CD4-positive, CD25-positive, alpha-beta regulatory T cell (primary cell): ENCODE data around the gene ZFP69. TPM values are rescaled to one million over a fixed set of nuclear protein-coding genes. Genes with fewer than 3 reads are reported as not detected.
"Not testable (repeated sequence)": the region's sequence is repeated elsewhere in the genome, so short reads cannot be mapped to it uniquely, and the experiment has no call there.

Experiments used
- ATAC-seq, 2 donors: fragments of 150-1000 bp; cut with Tn5 transposase; one replicate each; pipeline ENCODE4 v1.10.0; 2021; ENCODE audit warnings: low read depth in 2 of 2, moderate number of reproducible peaks in 2 of 2, moderate library complexity in 1 of 2
- DNase-seq, 3 donors: peaks; one replicate each; pipeline versions ENCODE4 v3.0.0 to v3.0.0-alpha.2; 2012 to 2022; ENCODE audit warnings: mixed read lengths in 1 of 3
- H3K27ac ChIP-seq: one replicate; pipeline ENCODE4 v1.7.0; 2013; ENCODE audit warnings: mild to moderate bottlenecking, low read length; ENCODE audit not compliant: insufficient read depth, poor library complexity, severe bottlenecking
- H3K27me3 ChIP-seq: one replicate; pipeline ENCODE4 v1.7.0; 2013; ENCODE audit warnings: low read length; ENCODE audit not compliant: control insufficient read depth, insufficient read depth
- H3K36me3 ChIP-seq: one replicate; pipeline ENCODE4 v1.7.0; 2013; ENCODE audit warnings: mild to moderate bottlenecking, low read length, moderate library complexity; ENCODE audit not compliant: control insufficient read depth, insufficient read depth
- H3K4me1 ChIP-seq: 2 replicates; pipeline ENCODE4 v1.7.0; 2013; ENCODE audit warnings: mild to moderate bottlenecking, low read length; ENCODE audit not compliant: insufficient read depth, control insufficient read depth, poor library complexity, severe bottlenecking
- H3K4me3 ChIP-seq: one replicate; pipeline ENCODE4 v1.7.0; 2013; ENCODE audit warnings: low read depth, mild to moderate bottlenecking, low read length, moderate library complexity
- H3K9me3 ChIP-seq, 2 experiments: 1 replicate in 1 of 2; 2 replicates in 1 of 2; pipeline ENCODE4 v1.7.0; 2013; ENCODE audit warnings: low read length in 2 of 2, mild to moderate bottlenecking in 1 of 2, moderate library complexity in 1 of 2; ENCODE audit not compliant: control insufficient read depth in 2 of 2
- H3K27ac Mint-ChIP-seq, 3 donors: one replicate each; pipeline ENCODE4 v1.8.0; 2020 to 2022; ENCODE audit warnings: mild to moderate bottlenecking in 3 of 3, mixed read lengths in 3 of 3, moderate library complexity in 2 of 3
- H3K27me3 Mint-ChIP-seq: one replicate; pipeline ENCODE4 v1.8.0; 2022; ENCODE audit warnings: mild to moderate bottlenecking, mixed read lengths
- H3K36me3 Mint-ChIP-seq: one replicate; pipeline ENCODE4 v1.8.0; 2020; ENCODE audit warnings: mixed read lengths
- H3K4me1 Mint-ChIP-seq, 4 donors: one replicate each; pipeline ENCODE4 v1.8.0; 2020 to 2022; ENCODE audit warnings: mixed read lengths in 4 of 4, mild to moderate bottlenecking in 1 of 4
- H3K4me3 Mint-ChIP-seq, 4 donors: one replicate each; pipeline ENCODE4 v1.8.0; 2020 to 2022; ENCODE audit warnings: mild to moderate bottlenecking in 4 of 4, mixed read lengths in 4 of 4, moderate library complexity in 3 of 4
- H3K9me3 Mint-ChIP-seq, 7 donors: one replicate each; pipeline ENCODE4 v1.8.0; 2020 to 2022; ENCODE audit warnings: mixed read lengths in 7 of 7, mild to moderate bottlenecking in 3 of 7, moderate library complexity in 2 of 7
- polyA plus RNA-seq, 4 donors: library from polyadenylated mRNA; unstranded; fragments of 300-500 nt; fragmentation: Illumina TruSeq; gene quantifications; one replicate each; pipeline ENCODE4 v1.2.3, GENCODE V29; 2021
- total RNA-seq: library from RNA; stranded (reverse); gene quantifications from one replicate; pipeline ENCODE4 v1.2.3, GENCODE V29; 2022

The ZFP69 gene
- total and polyA plus RNA-seq, 5 donors from 2014 or later, result 3.3 to 6.9 (median 3.8) TPM

DNA sequence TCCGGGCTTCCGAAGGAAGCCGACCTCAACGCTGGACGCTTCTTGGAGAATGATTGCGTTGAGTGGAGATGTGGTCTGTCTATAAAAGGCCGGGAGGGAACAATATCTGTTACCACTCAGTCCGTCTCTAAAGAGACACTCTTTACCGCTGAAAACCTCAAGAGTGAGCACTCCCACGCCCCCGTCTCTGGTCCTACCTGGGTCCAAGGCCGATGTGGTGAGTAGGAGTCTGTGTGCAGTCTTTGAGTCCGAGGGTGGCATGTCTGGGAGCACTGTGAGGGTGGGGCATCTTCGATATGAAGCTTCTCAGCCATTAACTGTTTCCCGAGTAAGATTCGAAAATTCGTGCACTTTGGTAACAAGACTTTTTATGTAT, 576 bp downstream of the ZFP69 start:
- peak overlapping the region; percentile 57 for H3K27ac ChIP-seq
- Mint-ChIP-seq H3K4me1 (peaks cover 18 to 35% (median 26%) of the 10 kb centered on the region in 4 donors), H3K4me3 (peak overlapping the region; percentile 88 to 96 (median 92)), H3K9me3 (peaks cover 8 to 34% (median 28%) of the 10 kb centered on the region in 7 donors), H3K36me3 (peaks cover 32% of the 10 kb centered on the region), H3K27me3 (no peaks in the 10 kb centered on the region), H3K27ac (peak overlapping the region; percentile 73 to 95 (median 82))
- ATAC-seq (no peak), DNase-seq (peak in 1 of 3 donors; percentile 40)
- peaks cover 10% of the 10 kb centered on the region for H3K4me1 ChIP-seq
- H3K9me3 ChIP-seq, result peaks cover 31 to 37% of the 10 kb centered on the region in 2 experiments
- H3K4me3 ChIP-seq, result peak overlapping the region; percentile 85
- no peaks in the 10 kb centered on the region for H3K27me3 ChIP-seq
- H3K36me3 ChIP-seq, result peaks cover 11% of the 10 kb centered on the region

DNA sequence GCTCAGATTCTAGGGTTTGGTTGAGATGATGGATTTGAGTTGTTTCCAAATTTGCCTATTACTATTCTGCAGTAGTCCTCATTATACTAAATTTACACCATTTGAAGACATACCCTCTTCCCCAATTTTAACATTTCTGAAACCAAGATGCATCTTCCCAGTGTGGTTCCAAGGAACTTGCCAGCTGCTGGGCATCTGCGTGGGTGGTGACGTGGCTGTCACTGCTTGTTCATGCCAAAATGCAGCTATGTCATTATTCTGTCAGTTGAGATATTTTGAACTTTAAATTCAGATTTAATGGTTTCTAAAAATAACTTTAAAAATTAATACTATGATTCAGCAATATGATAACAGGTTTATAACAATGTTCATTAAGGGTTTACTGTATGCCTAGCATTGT, 1.2 kb downstream of the ZFP69 start:
- peak overlapping the region; percentile 88 to 96 (median 92) for H3K4me3 Mint-ChIP-seq

DNA sequence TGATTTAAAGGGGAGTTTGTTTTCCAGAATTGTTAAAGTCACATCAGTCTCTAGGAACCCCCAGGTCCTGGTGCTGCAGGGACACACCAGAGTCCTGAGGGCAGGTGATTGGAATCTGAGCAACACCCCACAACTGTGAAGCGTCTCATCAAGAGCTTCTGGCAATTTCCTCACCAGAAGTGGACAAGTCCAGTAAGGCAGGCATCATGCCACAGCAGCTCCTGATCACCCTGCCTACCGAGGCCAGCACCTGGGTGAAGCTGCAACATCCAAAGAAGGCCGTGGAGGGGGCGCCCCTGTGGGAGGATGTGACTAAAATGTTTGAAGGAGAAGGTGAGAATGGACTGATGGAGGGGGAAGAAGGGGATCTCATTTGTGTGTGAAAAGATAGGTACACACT, 2.1 kb downstream of the ZFP69 start:
- ATAC-seq (no peak), DNase-seq (no peak)
- H3K9me3 ChIP-seq, result peaks cover 23 to 34% of the 10 kb centered on the region in 2 experiments
- Mint-ChIP-seq H3K9me3 (peaks cover 5 to 30% (median 22%) of the 10 kb centered on the region in 7 donors), H3K4me1 (peaks cover 18 to 35% (median 26%) of the 10 kb centered on the region in 4 donors), H3K27ac (peak overlapping the region in 2 of 3 donors; percentile 48 to 94), H3K36me3 (peaks cover 44% of the 10 kb centered on the region), H3K4me3 (peak overlapping the region; percentile 26 to 92 (median 70)), H3K27me3 (no peaks in the 10 kb centered on the region)
- H3K36me3 ChIP-seq, result peaks cover 22% of the 10 kb centered on the region
- H3K27ac ChIP-seq, result no peak overlapping the region
- H3K4me1 ChIP-seq, result peaks cover 10% of the 10 kb centered on the region
- no peaks in the 10 kb centered on the region for H3K27me3 ChIP-seq
- H3K4me3 ChIP-seq, result no peak overlapping the region

More for the DNA sequence above, 1.2 kb downstream of the ZFP69 start:
- no peak for DNase-seq
- Mint-ChIP-seq H3K9me3 (peaks cover 8 to 31% (median 25%) of the 10 kb centered on the region in 7 donors), H3K36me3 (peaks cover 38% of the 10 kb centered on the region), H3K27ac (peak overlapping the region in 2 of 3 donors; percentile 82 to 95), H3K27me3 (no peaks in the 10 kb centered on the region), H3K4me1 (peaks cover 18 to 35% (median 26%) of the 10 kb centered on the region in 4 donors)
- H3K4me3 ChIP-seq, result peak overlapping the region; percentile 85
- no peak overlapping the region for H3K27ac ChIP-seq
- no peaks in the 10 kb centered on the region for H3K27me3 ChIP-seq
- H3K4me1 ChIP-seq, result peaks cover 10% of the 10 kb centered on the region
- H3K9me3 ChIP-seq, result peaks cover 29 to 34% of the 10 kb centered on the region in 2 experiments
- ATAC-seq, result no peak
- peaks cover 17% of the 10 kb centered on the region for H3K36me3 ChIP-seq

DNA sequence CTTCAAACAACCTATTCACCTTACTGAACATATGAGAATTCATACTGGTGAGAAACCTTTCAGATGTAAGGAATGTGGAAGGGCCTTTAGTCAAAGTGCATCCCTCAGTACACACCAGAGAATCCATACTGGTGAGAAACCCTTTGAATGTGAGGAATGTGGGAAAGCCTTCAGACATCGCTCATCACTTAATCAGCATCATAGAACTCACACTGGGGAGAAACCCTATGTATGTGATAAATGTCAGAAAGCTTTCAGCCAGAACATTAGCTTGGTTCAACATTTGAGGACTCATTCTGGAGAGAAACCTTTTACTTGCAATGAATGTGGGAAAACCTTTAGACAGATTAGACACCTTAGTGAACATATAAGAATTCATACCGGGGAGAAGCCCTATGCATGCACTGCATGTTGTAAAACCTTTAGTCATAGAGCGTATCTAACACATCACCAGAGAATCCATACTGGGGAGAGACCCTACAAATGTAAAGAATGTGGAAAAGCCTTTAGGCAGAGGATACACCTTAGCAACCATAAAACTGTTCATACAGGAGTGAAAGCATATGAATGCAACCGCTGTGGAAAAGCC, 18.3 kb downstream of the ZFP69 start:
- peaks cover 56% of the 10 kb centered on the region for H3K36me3 ChIP-seq
- Mint-ChIP-seq H3K4me3 (no peak overlapping the region), H3K4me1 (no peaks in the 10 kb centered on the region), H3K27ac (no peak overlapping the region), H3K27me3 (no peaks in the 10 kb centered on the region), H3K36me3 (peaks cover 60% of the 10 kb centered on the region), H3K9me3 (peaks cover 4 to 72% (median 45%) of the 10 kb centered on the region in 7 donors)
- ATAC-seq (no peak), DNase-seq (no peak)
- peaks cover 62 to 80% of the 10 kb centered on the region in 2 experiments for H3K9me3 ChIP-seq
- H3K27me3 ChIP-seq, result no peaks in the 10 kb centered on the region
- H3K4me3 ChIP-seq, result no peak overlapping the region
- no peak overlapping the region for H3K27ac ChIP-seq
- no peaks in the 10 kb centered on the region for H3K4me1 ChIP-seq

- not testable (repeated sequence) for ATAC-seq, H3K27me3 ChIP-seq, DNase-seq, H3K36me3 ChIP-seq, H3K27ac ChIP-seq, H3K4me1 ChIP-seq, H3K27ac Mint-ChIP-seq, H3K4me3 Mint-ChIP-seq, H3K4me1 Mint-ChIP-seq, H3K27me3 Mint-ChIP-seq, H3K4me3 ChIP-seq
- peaks cover 38% of the 10 kb centered on the region for H3K36me3 Mint-ChIP-seq
- H3K9me3 Mint-ChIP-seq, result peaks cover 0 to 63% (median 28%) of the 10 kb centered on the region in 7 donors
- peaks cover 44 to 74% of the 10 kb centered on the region in 2 experiments for H3K9me3 ChIP-seq
Measured at GRCh38 chr1:40502651-40503050, 25.6 kb downstream of the ZFP69 start.

- Histone ChIP-seq H3K27me3 (no peaks in the 10 kb centered on the region), H3K4me1 (peaks cover 15% of the 10 kb centered on the region), H3K9me3 (peaks cover 21 to 39% of the 10 kb centered on the region in 2 experiments), H3K4me3 (peak overlapping the region; percentile 81), H3K36me3 (no peaks in the 10 kb centered on the region), H3K27ac (peak overlapping the region; percentile 55)
- peak overlapping the region; percentile 88 to 92 (median 90) for H3K4me3 Mint-ChIP-seq
- H3K36me3 Mint-ChIP-seq, result peaks cover 29% of the 10 kb centered on the region
- no peaks in the 10 kb centered on the region for H3K27me3 Mint-ChIP-seq
- H3K4me1 Mint-ChIP-seq, result peaks cover 8 to 22% (median 9%) of the 10 kb centered on the region in 4 donors
- peaks cover 0 to 37% (median 20%) of the 10 kb centered on the region in 7 donors for H3K9me3 Mint-ChIP-seq
- DNase-seq (no peak), ATAC-seq (no peak)
- peak overlapping the region in 2 of 3 donors; percentile 88 to 90 for H3K27ac Mint-ChIP-seq
Measured at GRCh38 chr1:40507973-40508372, 30.9 kb downstream of the ZFP69 start.

GRCh38 chr1:40508375-40509341, 31.6 kb downstream of the ZFP69 start, which contains the start of gene EXO5:
Gene EXO5 (plus strand): TSS chr1:40508767. CDS start chr1:40514545, 5,778 bp downstream.
- H3K36me3 Mint-ChIP-seq, result peaks cover 27% of the 10 kb centered on the region
- Histone ChIP-seq H3K27ac (peak within 1 kb of the TSS; percentile 55), H3K4me1 (peaks cover 15% of the 10 kb centered on the region), H3K4me3 (peak within 1 kb of the TSS; percentile 81), H3K27me3 (no peaks in the 10 kb centered on the region), H3K36me3 (no peaks in the 10 kb centered on the region), H3K9me3 (peaks cover 14 to 34% of the 10 kb centered on the region in 2 experiments)
- H3K4me1 Mint-ChIP-seq, result peaks cover 8 to 22% (median 9%) of the 10 kb centered on the region in 4 donors
- no peaks in the 10 kb centered on the region for H3K27me3 Mint-ChIP-seq
- DNase-seq, result peak; percentile 58 to 89 (median 74)
- H3K4me3 Mint-ChIP-seq, result peak within 1 kb of the TSS; percentile 88 to 92 (median 90)
- peaks cover 0 to 33% (median 17%) of the 10 kb centered on the region in 7 donors for H3K9me3 Mint-ChIP-seq
- ATAC-seq, result peak; percentile 98 to 99
- H3K27ac Mint-ChIP-seq, result peak within 1 kb of the TSS; percentile 85 to 90 (median 88)
